GM19035 (cell line): Measurements from ENCODE around the gene PNPLA6.
A peak's percentile ranks its signal among the peaks of the same experiment; 100 is the strongest.
"Not testable (repeated sequence)": the region's sequence is repeated elsewhere in the genome, so short reads cannot be mapped to it uniquely, and the experiment has no call there.

Source experiments
- ATAC-seq: cut with Tn5 transposase; IDR thresholded peaks from one replicate; pipeline ENCODE4 v1.9.1; 2021; ENCODE audit not compliant: unreplicated experiment

PNPLA6 gene

DNA sequence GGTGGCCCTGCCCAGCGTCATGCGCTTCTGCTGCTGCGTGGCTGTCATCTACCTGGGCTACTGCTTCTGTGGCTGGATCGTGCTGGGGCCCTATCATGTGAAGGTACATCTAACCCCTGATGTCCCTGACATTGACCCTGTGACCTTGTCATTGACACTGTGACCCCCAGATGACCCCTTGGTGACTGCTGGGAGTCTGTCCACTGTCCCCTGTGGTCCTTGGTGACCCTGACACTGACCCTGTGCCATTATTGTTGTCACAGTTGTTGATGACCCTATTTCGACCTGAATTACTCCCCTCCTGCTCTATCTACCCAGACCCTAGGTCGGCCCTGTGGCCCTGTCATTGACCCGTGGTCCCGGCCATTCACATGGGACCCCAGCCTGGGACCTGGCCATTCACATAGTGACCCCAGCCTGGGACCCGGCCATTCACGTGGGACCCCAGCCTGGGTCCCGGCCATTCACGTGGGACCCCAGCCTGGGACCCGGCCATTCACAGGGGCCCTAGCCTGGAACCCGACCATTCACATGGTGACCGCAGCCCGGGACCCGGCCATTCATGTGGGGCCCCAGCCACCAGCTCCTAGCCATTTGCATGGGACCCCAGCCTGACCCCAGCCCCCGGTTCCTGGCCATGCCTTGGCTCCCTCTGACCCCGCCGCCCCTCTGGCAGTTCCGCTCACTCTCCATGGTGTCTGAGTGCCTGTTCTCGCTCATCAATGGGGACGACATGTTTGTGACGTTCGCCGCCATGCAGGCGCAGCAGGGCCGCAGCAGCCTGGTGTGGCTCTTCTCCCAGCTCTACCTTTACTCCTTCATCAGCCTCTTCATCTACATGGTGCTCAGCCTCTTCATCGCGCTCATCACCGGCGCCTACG lies 5.7 kb upstream of the PNPLA6 start:
- ATAC-seq: no peak

DNA sequence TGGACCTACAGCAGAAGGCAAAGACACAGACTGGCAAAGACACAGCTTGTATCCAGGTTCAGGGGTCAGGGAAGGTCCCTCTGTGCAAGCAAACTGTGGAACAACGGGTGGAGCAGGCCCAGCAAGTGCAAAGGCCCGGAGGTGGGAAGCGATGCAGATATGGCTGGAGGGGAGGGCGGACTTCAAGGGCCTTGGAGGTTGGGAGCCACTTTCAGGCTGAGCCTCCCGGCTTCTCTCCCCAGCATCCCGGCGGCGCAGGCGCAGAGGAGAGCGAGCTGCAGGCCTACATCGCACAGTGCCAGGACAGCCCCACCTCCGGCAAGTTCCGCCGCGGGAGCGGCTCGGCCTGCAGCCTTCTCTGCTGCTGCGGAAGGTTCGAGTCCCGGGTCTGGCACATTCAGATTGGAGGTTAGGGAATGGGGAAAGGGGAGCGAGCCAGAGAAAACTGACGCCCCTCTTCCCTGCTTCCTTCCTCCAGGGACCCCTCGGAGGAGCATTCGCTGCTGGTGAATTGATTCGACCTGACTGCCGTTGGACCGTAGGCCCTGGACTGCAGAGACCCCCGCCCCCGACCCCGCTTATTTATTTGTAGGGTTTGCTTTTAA lies 2.1 kb upstream of the PNPLA6 start:
- no peak for ATAC-seq

GRCh38 chr19:7533925-7534480 lies 1.5 kb upstream of the PNPLA6 start:
- ATAC-seq: peak; percentile 38

GRCh38 chr19:7534531-7535046 lies 928 bp upstream of the PNPLA6 start:
- peak; percentile 4 for ATAC-seq

GRCh38 chr19:7535998-7536695 lies 630 bp downstream of the PNPLA6 start:
- ATAC-seq: no peak

GRCh38 chr19:7538990-7539389 lies 3.5 kb downstream of the PNPLA6 start:
- not testable (repeated sequence) for ATAC-seq

DNA sequence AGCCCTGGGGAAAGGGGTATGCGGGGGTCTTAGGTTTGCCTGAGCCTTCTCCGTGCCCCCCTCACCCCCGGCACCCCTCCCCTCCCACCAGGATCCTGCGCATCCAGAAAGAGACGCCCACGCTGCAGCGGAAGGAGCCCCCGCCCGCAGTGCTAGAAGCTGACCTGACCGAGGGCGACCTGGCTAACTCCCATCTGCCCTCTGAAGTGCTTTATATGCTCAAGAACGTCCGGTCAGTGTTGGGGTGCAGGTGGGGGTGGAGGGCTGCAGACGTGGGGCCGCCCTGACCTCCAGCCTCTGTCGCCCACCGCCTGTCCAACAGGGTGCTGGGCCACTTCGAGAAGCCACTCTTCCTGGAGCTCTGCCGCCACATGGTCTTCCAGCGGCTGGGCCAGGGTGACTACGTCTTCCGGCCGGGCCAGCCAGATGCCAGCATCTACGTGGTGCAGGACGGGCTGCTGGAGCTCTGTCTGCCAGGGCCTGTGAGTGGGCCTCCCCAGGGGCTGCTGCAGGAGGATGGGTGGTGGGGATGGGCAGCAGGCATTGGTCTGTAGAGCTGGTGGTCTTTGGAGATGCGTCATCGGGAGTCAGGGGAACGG lies 4.4 kb downstream of the PNPLA6 start:
- ATAC-seq: no peak

DNA sequence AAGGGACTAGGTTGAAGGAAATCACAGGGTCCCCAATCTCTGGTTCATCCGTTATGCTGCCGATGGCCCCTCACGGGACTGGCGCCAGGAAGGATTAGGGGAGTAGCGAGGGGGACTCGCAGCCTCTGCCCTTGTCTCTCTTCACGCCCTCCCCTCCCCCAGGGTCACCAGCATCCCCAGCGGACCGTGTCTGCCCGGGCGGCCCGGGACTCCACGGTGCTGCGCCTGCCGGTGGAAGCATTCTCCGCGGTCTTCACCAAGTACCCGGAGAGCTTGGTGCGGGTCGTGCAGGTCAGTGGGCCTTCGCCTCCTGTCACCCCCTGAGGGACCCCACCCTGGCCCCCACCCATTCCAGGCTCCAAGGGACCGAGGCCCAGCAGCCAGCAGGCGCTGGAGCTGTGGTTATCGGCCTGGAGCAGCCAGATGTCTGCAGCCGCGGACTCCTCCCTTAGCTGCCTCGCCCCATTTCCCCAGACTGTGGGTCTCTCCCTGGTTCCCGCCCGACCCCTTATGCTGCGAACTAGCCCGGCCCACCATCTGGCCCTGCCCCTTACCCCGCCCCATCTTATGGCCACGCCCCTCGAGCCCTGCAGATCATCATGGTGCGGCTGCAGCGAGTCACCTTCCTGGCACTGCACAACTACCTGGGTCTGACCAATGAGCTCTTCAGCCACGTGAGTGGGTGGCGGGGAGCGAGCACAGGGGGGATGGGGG lies 5.4 kb downstream of the PNPLA6 start:
- ATAC-seq: no peak

DNA sequence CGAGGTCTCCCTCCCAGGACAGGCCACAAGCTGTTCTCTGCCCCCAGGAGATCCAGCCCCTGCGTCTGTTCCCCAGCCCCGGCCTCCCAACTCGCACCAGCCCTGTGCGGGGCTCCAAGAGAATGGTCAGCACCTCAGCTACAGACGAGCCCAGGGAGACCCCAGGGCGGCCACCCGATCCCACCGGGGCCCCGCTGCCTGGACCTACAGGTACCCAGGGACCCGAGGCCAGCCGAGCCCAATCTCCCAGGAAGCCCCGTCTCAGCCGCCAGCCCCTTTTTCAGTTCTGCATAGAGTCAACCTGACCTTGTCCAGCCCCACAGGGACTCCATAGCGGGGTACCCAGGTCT lies 5.9 kb downstream of the PNPLA6 start:
- ATAC-seq: no peak

GRCh38 chr19:7541828-7542443 lies 6.4 kb downstream of the PNPLA6 start:
- ATAC-seq: no peak

DNA sequence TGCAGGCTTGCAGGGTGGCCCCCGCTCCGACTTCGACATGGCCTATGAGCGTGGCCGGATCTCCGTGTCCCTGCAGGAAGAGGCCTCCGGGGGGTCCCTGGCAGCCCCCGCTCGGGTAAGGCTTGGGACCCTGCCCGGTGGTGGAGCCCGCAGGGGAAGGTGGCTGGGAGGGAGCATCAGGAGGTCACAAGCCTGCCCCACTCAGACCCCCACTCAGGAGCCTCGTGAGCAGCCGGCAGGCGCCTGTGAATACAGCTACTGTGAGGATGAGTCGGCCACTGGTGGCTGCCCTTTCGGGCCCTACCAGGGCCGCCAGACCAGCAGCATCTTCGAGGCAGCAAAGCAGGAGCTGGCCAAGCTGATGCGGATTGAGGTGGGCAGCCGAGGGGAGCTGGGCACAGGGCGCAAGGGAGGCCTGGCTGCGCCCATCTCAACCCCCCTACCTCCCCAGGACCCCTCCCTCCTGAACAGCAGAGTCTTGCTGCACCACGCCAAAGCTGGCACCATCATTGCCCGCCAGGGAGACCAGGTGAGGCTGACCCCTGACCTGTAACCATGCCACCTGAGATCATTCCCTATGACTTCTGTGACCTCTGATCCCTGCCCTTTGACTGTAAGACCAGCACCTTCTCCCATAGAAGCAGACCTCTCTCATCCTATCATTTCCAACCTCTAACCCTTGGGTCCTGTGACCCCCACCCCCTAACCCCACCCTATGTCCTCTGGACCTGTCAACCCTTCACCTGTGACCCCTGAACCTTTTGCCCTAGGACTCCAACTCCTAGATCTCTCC lies 7.2 kb downstream of the PNPLA6 start:
- ATAC-seq: no peak

DNA sequence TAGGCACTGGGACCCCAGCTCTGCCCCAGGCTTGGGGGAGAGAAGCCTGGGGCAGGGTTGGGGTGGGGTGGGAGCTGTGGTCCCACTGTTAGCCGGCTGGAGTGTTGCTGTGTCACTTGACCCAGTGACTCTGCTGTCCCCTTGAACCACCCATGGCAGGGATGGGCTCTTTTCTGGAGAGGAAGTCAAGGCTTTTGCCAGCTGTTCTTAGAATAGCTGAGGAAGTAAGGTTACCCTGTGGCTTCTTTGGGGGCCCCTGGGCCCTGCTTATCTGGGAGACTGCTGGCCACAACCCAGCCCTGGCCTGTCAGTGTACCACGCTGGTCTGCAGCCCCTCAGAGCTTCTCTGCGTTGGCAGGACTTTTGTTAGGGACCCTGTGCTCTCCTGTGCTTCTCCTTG lies 9.1 kb downstream of the PNPLA6 start:
- no peak for ATAC-seq

DNA sequence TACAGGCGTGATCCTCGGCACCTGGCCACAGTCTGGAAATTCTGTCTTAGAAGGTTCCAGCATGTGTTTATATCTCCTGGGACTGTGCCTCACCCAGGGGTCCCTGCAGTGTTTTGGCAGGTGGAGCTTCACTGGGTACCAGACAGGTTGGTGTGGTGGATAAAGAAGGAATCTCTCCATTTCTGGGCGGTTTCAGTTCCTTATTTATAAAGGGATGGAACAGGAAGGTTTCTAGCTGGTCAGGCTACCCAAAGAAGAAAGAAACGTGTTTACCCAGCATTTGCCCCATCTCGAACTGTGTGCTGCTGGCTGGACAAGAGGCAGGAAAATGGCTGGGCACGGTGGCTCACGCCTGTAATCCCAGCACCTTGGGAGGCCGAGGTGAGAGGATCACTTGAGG lies 9.8 kb downstream of the PNPLA6 start:
- no peak for ATAC-seq

DNA sequence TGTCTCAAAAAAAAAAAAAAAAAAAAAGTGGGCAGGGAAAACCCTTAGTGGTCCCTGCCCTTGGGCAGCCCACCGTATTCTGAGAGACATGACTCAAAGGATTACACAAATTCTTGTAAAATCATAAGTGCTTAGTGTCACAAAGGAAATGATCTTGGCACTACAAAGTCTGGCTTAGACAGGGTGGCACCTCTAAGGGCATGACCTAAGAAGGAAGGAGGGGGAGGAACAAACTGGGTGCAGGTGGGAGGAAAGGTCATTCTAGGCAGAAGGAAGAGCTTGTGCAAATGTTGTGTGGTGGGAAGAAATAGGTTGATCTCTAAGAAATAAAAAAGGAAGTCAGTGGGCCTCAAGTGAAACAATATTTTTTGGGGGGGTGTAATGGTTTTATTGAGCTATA lies 10.4 kb downstream of the PNPLA6 start:
- no peak for ATAC-seq

DNA sequence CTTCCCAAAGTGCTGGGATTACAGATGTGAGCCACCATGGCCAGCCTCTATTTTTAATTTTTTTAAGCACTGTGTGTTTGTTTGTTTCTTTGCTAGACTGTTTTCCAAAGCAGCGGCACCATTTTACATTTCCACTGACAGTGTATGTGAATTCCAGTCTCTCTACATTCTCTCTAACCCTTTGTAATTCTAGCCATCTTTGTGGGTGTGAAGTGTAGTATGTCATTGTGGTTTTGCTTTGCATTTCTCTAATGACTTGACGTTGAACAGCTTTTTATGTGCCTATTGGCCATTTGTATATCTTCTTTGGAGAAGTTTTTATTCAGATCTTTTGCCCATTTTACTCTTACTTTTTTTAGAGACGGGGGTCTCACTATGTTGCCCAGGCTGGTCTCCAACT lies 11.6 kb downstream of the PNPLA6 start:
- no peak for ATAC-seq

DNA sequence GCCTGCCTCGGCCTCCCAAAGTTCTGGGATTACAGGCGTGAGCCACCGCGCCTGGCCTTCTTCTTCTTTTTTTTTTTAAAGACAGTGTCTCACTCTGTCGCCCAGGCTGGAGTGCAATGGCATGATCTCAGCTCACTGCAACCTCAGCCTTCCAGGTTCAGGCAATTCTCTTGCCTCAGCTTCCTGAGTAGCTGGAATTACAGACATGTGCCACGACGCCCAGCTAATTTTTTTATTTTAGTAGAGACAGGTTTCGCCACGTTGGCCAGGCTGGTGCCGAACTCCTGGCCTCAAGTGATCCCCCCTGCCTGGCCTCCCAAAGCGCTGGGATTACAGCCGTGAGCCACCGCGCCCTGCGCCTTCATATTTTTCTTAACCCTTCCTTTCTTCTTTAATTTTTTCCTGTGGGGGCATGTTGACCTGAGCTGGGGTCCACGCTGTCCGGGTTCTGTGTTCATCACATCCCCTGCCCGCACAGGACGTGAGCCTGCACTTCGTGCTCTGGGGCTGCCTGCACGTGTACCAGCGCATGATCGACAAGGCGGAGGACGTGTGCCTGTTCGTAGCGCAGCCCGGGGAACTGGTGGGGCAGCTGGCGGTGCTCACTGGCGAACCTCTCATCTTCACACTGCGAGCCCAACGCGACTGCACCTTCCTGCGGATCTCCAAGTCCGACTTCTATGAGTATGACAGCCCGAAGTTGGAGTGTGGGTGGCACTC lies 14.1 kb downstream of the PNPLA6 start:
- no peak for ATAC-seq

DNA sequence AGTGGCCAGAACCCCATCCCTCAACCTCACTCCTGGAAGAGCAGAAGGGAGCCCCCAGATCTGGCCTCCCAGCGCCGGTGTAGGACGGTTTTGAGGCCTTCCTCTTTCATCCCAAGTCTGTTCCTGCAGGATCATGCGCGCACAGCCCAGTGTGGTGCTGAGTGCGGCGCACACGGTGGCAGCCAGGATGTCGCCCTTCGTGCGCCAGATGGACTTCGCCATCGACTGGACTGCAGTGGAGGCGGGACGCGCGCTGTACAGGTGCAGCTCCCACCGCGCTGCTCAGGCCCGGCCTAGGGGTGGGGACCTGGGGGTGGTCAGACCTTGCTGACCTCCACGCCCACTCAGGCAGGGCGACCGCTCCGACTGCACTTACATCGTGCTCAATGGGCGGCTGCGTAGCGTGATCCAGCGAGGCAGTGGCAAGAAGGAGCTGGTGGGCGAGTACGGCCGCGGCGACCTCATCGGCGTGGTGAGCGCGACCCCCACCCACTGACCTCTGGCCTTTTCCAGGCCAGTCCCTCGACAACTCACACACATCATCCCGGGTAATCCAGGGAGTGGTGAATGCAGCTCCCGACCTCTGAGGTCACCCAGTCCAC lies 14.8 kb downstream of the PNPLA6 start:
- ATAC-seq: no peak
